ENCODE results near the gene CLASP1. TPM values are rescaled to one million over a fixed set of nuclear protein-coding genes. Genes with fewer than 3 reads are reported as not detected.

Gene CLASP1
- total and polyA plus RNA-seq, 3 donors from 2014 or later = 43.8 to 130 (median 103) TPM

GRCh38 chr2:121519732-121520640 is 129.3 kb downstream of the CLASP1 start:
- peak overlapping the region in 1 of 2 donors; percentile 70 for H3K27ac ChIP-seq
- peaks cover 17% of the 10 kb centered on the region for H3K4me1 ChIP-seq
- peak; percentile 34 for DNase-seq
- no peak overlapping the region for H3K4me3 ChIP-seq
- no peaks in the 10 kb centered on the region for H3K9me3 ChIP-seq
- intact Hi-C loops (cut with DNase I; ENCODE audit: low total_unique reads) = no loop called here
- H3K36me3 ChIP-seq (ENCODE audit: low read depth, missing control alignments) = no peaks in the 10 kb centered on the region
- TF ChIP-seq, protein P1, sequence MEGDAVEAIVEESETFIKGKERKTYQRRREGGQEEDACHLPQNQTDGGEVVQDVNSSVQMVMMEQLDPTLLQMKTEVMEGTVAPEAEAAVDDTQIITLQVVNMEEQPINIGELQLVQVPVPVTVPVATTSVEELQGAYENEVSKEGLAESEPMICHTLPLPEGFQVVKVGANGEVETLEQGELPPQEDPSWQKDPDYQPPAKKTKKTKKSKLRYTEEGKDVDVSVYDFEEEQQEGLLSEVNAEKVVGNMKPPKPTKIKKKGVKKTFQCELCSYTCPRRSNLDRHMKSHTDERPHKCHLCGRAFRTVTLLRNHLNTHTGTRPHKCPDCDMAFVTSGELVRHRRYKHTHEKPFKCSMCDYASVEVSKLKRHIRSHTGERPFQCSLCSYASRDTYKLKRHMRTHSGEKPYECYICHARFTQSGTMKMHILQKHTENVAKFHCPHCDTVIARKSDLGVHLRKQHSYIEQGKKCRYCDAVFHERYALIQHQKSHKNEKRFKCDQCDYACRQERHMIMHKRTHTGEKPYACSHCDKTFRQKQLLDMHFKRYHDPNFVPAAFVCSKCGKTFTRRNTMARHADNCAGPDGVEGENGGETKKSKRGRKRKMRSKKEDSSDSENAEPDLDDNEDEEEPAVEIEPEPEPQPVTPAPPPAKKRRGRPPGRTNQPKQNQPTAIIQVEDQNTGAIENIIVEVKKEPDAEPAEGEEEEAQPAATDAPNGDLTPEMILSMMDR (IDR thresholded peaks at IDR 0.05) = no peak
- no peak for TF ChIP-seq POLR2A (IDR thresholded peaks at IDR 0.05)
- WGBS, 2 donors = 73 to 81% methylated on average over 4 to 6 of the region's 6 CpGs
- no peaks in the 10 kb centered on the region for H3K27me3 ChIP-seq

GRCh38 chr2:121519153-121519552 is 130.1 kb downstream of the CLASP1 start:
- H3K27me3 ChIP-seq = no peaks in the 10 kb centered on the region
- intact Hi-C loops (cut with DNase I; ENCODE audit: low total_unique reads) = no loop called here
- H3K4me1 ChIP-seq = peaks cover 15% of the 10 kb centered on the region
- H3K36me3 ChIP-seq (ENCODE audit: low read depth, missing control alignments) = no peaks in the 10 kb centered on the region
- H3K9me3 ChIP-seq = no peaks in the 10 kb centered on the region
- no peak overlapping the region for H3K4me3 ChIP-seq
- DNase-seq = no peak
- 80 to 93% methylated on average over 1 of the region's 1 CpG for WGBS, 2 donors
- H3K27ac ChIP-seq = no peak overlapping the region
- TF ChIP-seq, protein P1 (IDR thresholded peaks at IDR 0.05) = no peak
- no peak for TF ChIP-seq POLR2A (IDR thresholded peaks at IDR 0.05)

DNA sequence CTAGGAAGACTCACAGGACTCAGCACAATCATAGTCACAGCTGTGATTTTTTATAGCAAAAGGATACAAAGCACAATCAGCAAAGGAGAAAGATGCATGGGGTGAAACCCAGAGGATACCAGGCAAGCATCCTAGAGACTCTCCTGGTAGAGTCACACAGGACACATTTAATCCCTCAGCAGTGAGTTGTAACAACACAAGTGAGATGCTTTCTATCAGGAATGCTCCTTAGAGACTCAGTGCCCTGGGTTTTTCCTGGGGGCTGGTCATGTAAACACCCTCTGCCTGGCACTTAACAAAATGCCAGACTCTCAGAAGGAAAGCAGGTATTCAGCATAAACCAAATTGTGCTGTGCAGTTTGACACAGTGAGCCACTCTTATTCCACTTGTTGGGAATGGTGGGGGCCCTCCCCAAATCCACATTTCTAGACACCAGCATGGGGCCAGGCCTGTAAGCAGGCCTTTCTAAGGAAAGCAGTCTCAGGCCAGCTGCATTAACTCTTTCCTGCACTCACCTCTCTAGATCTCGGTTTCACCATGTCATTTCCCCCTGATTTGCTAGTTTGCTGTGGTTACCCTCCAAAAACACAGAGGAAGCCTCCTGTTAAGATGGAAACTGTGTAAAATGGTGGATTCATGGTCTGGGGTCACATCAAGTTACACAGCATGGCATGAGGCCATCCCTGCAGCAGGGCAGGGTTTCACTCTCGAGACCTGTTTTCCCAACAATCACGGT is 135.5 kb downstream of the CLASP1 start:
- Histone ChIP-seq H3K4me1 (no peaks in the 10 kb centered on the region), H3K27ac (no peak overlapping the region), H3K4me3 (no peak overlapping the region), H3K27me3 (no peaks in the 10 kb centered on the region), H3K36me3 (ENCODE audit: low read depth, missing control alignments) (no peaks in the 10 kb centered on the region), H3K9me3 (no peaks in the 10 kb centered on the region)
- TF ChIP-seq POLR2A (IDR thresholded peaks at IDR 0.05) = no peak
- TF ChIP-seq, protein P1 (IDR thresholded peaks at IDR 0.05) = no peak
- DNase-seq = no peak
- 90 to 93% methylated on average over 3 of the region's 3 CpGs for WGBS, 2 donors
- intact Hi-C loops (cut with DNase I; ENCODE audit: low total_unique reads) = no loop called here

- H3K36me3 ChIP-seq (ENCODE audit: low read depth, missing control alignments) = no peaks in the 10 kb centered on the region
- no peak overlapping the region for H3K4me3 ChIP-seq
- no peak overlapping the region for H3K27ac ChIP-seq
- no peaks in the 10 kb centered on the region for H3K9me3 ChIP-seq
- intact Hi-C loops (cut with DNase I; ENCODE audit: low total_unique reads) = no loop called here
- H3K4me1 ChIP-seq = no peaks in the 10 kb centered on the region
- no peaks in the 10 kb centered on the region for H3K27me3 ChIP-seq
- WGBS, 2 donors = 96 to 100% methylated on average over 1 of the region's 1 CpG
- DNase-seq = no peak
- TF ChIP-seq POLR2A (IDR thresholded peaks at IDR 0.05) = no peak
- TF ChIP-seq, protein P1 (IDR thresholded peaks at IDR 0.05) = no peak
These were observed 138.4 kb downstream of the CLASP1 start for GRCh38 chr2:121510857-121511256.
